Dermis microvascular lymphatic vessel endothelial cell (primary cell): Measurements from ENCODE around the gene ULBP2. TPM values are rescaled to one million over a fixed set of nuclear protein-coding genes. Genes with fewer than 3 reads are reported as not detected.
"Not testable (repeated sequence)": the region's sequence is repeated elsewhere in the genome, so short reads cannot be mapped to it uniquely, and the experiment has no call there.

Experiments used
- DNase-seq, 2 donors: peaks; one replicate each; pipeline versions ENCODE4 v3.0.0 to v3.0.0-alpha.2; 2010; ENCODE audit warnings: low read depth in 2 of 2
- total RNA-seq: library from RNA; depleted of rRNA; stranded (reverse); fragments of >200 nt; gene quantifications from 2 replicates; pipeline ENCODE4 v1.2.1, GENCODE V29; 2014

ULBP2 gene
- total RNA-seq, 1 donor from 2014 or later = 1.4 TPM

GRCh38 chr6:149925974-149926777, 15.6 kb upstream of the ULBP2 start:
- peak; percentile 43 to 76 for DNase-seq

GRCh38 chr6:149927025-149927424, 14.8 kb upstream of the ULBP2 start:
- DNase-seq = not testable (repeated sequence)

- peak in 1 of 2 donors; percentile 12 for DNase-seq
Measured at GRCh38 chr6:149929422-149929821, 12.4 kb upstream of the ULBP2 start.

- DNase-seq = no peak
Measured at GRCh38 chr6:149931501-149931900, 10.3 kb upstream of the ULBP2 start.

- DNase-seq = no peak
Measured at GRCh38 chr6:149933036-149933435, 8.8 kb upstream of the ULBP2 start.

GRCh38 chr6:149933461-149933860, 8.4 kb upstream of the ULBP2 start:
- no peak for DNase-seq

GRCh38 chr6:149934249-149935156, 7.3 kb upstream of the ULBP2 start:
- peak; percentile 64 to 70 for DNase-seq

GRCh38 chr6:149935246-149935645, 6.6 kb upstream of the ULBP2 start:
- DNase-seq = no peak

- no peak for DNase-seq
Measured at GRCh38 chr6:149935668-149936067, 6.1 kb upstream of the ULBP2 start.

- DNase-seq = no peak
Measured at GRCh38 chr6:149936743-149937142, 5.1 kb upstream of the ULBP2 start.

GRCh38 chr6:149938013-149938570, 3.7 kb upstream of the ULBP2 start:
- DNase-seq = not testable (repeated sequence)

- DNase-seq = no peak
Measured at GRCh38 chr6:149938571-149939355, 3.1 kb upstream of the ULBP2 start.

GRCh38 chr6:149939356-149939648, 2.5 kb upstream of the ULBP2 start:
- DNase-seq = no peak

GRCh38 chr6:149939909-149940671, 1.7 kb upstream of the ULBP2 start:
- DNase-seq = no peak

- no peak for DNase-seq
Measured at GRCh38 chr6:149940672-149940982, 1.2 kb upstream of the ULBP2 start.

GRCh38 chr6:149942461-149942829, 631 bp downstream of the ULBP2 start:
- DNase-seq = no peak

GRCh38 chr6:149943321-149943720, 1.5 kb downstream of the ULBP2 start:
- DNase-seq = not testable (repeated sequence)

GRCh38 chr6:149945276-149945675, 3.5 kb downstream of the ULBP2 start:
- DNase-seq = not testable (repeated sequence)

- not testable (repeated sequence) for DNase-seq
Measured at GRCh38 chr6:149946631-149947030, 4.8 kb downstream of the ULBP2 start.

GRCh38 chr6:149947533-149947932, 5.7 kb downstream of the ULBP2 start:
- not testable (repeated sequence) for DNase-seq

GRCh38 chr6:149948011-149948410, 6.2 kb downstream of the ULBP2 start:
- no peak for DNase-seq
